Panc1 (cell line): ENCODE measurements around the gene ADCY1.

Source experiments
- POLR2AphosphoS5 ChIP-seq: IDR thresholded peaks from 2 replicates; pipeline ENCODE4 v1.6.1; 2012; ENCODE audit warnings: mild to moderate bottlenecking, low read depth, low read length, moderate library complexity
- TF ChIP-seq, protein P1 (sequence below), 2 experiments: IDR thresholded peaks; 2 replicates each; pipeline ENCODE4 v1.6.1; 2011 to 2012; ENCODE audit warnings: low read depth in 2 of 2, control low read depth in 1 of 2, low read length in 1 of 2, mild to moderate bottlenecking in 1 of 2, moderate library complexity in 1 of 2; ENCODE audit not compliant: insufficient read depth in 1 of 2
- TF ChIP-seq, protein P2 (sequence below): fragments of 450-650 bp; IDR thresholded peaks from 2 replicates; pipeline ENCODE4 v1.5.1; 2017; ENCODE audit warnings: mild to moderate bottlenecking

DNA sequence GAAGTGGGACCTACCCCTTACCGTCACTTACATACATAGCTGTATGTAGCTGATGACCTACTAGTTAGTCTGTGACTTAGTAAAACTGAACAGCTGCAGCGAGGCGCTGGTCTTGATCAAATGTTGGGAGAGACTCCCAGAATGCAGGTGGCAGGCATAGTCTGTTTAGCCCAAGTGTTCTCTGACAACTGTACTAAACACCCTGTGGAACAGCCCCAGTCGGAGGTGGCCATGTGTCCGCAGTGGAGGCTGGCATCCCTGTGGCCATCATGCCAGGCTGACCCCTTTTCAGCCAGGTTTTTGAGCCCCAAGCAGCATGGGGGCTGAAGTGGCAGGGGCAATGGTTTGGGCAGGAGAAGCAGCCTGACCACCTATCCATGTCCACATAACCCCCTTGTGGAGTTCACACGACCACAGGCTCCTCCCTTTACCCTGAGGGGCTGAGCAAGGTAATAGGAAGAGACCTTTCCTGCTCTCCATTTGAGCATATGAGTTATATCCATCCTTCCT is 7.2 kb downstream of the ADCY1 start:
- TF ChIP-seq, protein P1, sequence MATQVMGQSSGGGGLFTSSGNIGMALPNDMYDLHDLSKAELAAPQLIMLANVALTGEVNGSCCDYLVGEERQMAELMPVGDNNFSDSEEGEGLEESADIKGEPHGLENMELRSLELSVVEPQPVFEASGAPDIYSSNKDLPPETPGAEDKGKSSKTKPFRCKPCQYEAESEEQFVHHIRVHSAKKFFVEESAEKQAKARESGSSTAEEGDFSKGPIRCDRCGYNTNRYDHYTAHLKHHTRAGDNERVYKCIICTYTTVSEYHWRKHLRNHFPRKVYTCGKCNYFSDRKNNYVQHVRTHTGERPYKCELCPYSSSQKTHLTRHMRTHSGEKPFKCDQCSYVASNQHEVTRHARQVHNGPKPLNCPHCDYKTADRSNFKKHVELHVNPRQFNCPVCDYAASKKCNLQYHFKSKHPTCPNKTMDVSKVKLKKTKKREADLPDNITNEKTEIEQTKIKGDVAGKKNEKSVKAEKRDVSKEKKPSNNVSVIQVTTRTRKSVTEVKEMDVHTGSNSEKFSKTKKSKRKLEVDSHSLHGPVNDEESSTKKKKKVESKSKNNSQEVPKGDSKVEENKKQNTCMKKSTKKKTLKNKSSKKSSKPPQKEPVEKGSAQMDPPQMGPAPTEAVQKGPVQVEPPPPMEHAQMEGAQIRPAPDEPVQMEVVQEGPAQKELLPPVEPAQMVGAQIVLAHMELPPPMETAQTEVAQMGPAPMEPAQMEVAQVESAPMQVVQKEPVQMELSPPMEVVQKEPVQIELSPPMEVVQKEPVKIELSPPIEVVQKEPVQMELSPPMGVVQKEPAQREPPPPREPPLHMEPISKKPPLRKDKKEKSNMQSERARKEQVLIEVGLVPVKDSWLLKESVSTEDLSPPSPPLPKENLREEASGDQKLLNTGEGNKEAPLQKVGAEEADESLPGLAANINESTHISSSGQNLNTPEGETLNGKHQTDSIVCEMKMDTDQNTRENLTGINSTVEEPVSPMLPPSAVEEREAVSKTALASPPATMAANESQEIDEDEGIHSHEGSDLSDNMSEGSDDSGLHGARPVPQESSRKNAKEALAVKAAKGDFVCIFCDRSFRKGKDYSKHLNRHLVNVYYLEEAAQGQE (IDR thresholded peaks at IDR 0.05; ENCODE audit: insufficient read depth in 1 of 2, low read depth in 2 of 2, low read length in 1 of 2): no peak
- TF ChIP-seq, protein P2, sequence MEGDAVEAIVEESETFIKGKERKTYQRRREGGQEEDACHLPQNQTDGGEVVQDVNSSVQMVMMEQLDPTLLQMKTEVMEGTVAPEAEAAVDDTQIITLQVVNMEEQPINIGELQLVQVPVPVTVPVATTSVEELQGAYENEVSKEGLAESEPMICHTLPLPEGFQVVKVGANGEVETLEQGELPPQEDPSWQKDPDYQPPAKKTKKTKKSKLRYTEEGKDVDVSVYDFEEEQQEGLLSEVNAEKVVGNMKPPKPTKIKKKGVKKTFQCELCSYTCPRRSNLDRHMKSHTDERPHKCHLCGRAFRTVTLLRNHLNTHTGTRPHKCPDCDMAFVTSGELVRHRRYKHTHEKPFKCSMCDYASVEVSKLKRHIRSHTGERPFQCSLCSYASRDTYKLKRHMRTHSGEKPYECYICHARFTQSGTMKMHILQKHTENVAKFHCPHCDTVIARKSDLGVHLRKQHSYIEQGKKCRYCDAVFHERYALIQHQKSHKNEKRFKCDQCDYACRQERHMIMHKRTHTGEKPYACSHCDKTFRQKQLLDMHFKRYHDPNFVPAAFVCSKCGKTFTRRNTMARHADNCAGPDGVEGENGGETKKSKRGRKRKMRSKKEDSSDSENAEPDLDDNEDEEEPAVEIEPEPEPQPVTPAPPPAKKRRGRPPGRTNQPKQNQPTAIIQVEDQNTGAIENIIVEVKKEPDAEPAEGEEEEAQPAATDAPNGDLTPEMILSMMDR: no peak
- no peak for TF ChIP-seq POLR2AphosphoS5
